NK-92 (cell line): ENCODE measurements around the gene ATAD3A.
A peak's percentile ranks its signal among the peaks of the same experiment; 100 is the strongest.
"Not testable (repeated sequence)": the region's sequence is repeated elsewhere in the genome, so short reads cannot be mapped to it uniquely, and the experiment has no call there.

Source experiments
- DNase-seq: peaks from one replicate; lab custom pipeline; 2025; ENCODE audit not compliant: unreplicated experiment; lab: John Stamatoyannopoulos, UW

ATAD3A gene

DNA sequence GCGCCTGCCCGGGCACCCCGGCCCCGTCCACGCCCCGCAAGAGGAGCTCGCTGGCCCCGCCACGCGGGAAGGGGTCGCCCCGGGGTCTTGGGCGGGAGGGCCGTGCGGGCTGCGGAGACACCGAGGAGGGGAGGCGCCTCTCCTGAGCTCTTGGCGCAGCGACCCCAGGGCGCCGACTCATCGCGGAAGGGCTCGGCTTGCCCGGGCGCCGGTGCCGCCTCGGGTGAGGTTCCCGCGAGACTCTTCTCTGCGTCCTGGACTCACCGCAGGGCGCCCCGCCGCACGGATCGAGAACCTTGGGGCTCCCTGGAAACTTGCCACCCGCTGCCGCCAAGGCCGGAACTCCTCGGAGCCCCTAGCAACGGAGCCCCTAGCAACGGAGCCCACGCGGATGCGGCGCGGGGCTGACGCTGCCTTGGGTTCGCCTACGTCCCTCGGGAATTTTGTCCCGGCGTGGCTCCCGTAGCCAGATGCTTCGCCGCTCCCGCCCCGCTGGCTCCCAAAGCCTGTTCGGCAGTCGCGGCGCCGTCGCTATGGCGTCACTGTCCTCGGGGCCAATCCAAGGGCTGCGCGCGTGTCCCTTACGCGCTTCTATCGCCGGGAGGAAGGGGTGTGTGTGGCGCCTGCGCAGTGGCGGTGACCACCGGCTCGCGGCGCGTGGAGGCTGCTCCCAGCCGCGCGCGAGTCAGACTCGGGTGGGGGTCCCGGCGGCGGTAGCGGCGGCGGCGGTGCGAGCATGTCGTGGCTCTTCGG, at the start of gene ATAD3A:
ATAD3A (plus strand) TSS at position 630 of the 753 bp plus-strand sequence; CDS start at position 737, 107 bp downstream.
- peak; percentile 61 for DNase-seq

DNA sequence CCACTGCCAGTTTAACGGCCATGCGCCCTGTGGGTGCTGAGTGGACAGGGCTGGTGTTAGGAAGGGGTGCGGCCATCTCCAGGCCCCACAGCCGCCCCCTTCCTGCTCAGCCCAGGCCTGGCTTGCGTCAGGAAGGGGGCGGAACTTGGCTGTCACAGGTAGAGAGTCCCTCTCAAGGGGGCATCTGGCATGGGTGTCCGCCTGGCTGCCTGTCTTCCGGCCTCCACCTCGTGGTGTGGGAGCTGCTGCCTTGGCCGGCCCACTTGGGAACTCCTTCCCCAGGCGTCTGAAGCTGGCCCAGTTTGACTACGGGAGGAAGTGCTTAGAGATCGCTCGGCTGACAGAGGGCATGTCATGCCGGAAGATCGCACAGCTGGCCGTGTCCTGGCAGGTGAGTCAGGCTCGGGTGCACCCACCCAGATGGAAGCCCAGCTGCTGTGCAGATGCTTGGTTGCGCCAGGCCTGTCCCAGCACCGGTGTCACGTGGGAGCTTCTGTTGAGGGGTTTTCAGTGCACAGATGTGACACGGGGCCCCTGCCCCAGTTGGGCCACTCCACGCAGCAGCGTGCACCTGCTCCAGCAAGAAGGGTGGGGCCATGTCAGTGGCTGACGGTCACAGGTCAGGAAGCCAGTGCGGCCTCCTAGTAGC, 49.5 kb upstream of the ATAD3A start:
- no peak for DNase-seq

DNA sequence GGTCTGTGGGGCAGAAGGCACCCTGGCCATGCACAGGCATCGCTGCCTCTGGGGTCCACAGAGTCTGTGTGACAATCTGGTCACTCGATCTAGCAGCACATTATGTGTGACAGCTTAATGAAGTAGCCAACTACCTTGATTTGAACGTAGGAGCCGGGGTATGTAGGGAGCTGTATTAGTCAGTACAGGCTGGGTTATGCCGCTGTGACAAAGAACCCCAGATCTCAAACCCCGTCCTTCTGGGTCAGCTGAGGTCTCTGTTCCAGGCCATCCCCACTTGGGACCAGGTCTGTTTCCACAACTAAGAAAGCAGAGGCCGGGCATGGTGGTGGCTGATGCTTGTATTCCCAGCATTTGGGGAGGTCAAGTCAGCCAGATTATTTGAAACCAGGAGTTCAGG, 48.6 kb upstream of the ATAD3A start:
- DNase-seq: no peak

DNA sequence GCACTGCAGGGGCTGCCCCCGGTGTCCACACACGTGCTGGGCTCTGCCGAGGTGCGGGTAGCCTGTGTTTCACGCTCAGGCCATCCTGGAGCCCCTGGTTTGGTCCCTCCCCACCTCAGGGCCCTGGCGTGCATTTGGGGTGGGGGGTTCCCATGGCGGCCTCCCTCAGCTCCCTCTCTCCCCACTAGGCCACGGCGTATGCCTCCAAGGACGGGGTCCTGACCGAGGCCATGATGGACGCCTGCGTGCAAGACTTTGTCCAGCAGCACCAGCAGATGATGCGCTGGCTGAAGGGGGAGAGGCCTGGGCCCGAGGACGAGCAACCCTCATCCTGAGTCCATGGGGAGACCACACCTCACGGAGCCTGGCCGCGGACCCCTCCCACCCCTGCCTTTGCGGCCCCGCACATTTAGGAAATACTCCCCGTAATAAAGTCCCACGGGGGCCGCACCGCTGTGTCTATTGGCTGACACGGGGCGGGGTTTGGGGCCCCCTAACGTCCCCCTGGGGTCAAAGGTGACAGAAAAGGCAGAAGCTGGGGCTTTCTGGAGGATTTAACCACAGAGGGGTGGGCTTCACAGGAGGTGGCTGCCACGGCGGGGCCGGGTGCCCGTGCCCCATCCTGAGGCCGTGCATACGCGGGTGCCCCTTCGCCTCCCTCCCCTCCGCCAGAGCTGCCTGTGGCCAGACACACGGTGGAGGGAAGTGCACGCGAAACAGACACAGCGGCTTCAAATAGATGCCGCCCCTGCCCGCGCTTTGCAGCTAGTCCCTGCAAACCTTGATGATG, 43.6 kb upstream of the ATAD3A start:
- not testable (repeated sequence) for DNase-seq

DNA sequence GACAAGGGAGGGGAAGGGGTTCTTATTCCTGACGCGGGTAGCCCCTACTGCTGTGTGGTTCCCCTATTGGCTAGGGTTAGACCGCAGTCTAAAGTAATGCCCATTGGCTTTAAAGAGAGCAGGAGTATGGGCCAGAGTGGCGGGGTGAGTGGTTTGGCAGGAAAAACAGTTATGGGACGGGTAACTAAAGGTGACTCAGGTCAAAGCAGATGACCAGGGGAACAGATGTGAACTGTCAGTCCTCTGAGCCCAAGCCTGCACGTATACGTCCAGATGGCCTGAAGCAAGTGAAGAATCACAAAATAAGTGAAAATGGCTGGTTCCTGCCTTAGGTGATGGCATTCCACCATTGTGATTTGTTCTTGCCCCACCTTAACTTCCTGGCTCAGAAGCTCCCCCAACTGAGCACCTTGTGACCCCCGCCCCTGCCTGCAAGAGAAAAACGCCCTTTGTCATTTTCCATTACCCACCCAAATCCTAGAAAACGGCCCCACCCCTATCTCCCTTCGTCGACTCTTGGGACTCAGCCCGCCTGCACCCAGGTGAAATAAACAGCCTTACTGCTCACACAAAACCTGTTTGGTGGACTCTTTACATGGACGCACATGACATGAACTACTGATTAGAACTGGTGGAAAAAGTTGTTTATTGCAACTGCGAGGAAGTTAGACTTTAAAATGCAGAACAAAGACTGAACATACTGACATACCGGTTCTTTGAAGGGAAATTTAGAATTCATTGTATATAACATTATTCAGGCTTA, 41.2 kb upstream of the ATAD3A start:
- no peak for DNase-seq

DNA sequence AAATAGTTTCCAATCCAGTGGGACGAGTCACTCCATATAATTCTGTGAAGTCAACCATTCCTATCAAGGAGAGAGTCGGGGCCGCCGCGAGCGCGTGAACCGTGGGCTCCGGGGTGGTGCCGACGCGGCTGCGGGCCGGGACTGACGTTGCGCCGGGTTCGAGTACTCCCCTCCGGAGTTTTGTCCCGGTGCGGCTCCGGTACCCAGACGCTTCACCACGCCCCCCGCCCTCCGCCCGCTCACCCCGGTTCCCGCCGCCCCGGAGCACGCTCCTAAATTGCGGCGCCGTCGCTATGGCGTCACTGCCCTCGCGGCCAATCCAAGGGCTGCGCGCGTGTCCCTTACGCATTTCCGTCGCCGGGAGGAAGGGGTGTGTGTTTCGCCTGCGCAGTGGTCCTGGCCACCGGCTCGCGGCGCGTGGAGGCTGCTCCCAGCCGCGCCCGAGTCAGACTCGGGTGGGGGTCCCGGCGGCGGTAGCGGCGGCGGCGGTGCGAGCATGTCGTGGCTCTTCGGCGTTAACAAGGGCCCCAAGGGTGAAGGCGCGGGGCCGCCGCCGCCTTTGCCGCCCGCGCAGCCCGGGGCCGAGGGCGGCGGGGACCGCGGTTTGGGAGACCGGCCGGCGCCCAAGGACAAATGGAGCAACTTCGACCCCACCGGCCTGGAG, 40.4 kb upstream of the ATAD3A start, which contains the start of gene ATAD3B:
ATAD3B (plus strand) TSS at position 377 of the 664 bp plus-strand sequence; CDS start at position 497, 120 bp downstream.
- DNase-seq: peak; percentile 49

DNA sequence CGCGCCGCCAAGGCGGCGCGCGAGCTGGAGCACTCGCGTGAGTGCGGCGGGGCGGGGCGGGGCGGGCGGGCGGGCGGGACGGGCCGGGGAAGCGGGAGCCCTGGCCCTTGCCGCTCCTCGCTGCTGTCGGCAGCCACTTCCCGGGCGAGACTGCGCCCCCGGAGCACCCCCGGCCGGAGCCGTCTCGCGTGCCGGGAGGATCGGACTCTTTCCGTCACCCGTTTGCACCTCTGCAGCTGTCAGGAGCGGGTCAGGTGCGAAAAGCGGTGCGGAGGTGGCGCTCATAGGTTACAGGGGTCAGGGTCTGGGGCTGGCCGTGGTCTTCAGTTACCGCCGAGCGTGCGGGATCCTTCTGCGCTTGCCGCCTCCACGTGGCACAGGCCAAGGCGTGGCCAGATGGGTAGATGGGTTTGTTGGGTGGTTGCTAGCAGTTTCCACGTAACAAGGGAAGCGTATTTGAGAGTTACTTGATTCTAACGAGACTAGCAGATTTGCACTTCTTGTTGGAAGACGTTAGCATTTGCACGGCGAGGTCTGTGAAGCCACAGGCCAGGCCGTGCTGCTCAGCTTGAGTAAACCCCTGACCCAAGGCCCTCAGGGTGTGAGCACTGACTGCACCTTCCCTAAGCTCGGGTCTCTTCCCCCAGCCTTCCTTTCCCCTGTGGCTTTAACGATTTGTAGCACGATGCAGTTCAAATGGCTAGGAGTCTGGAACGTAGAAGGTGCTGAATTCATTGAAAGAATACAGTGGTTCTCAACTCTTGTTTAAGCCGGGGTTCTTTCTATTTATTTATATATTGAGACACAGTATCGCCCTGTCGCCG, 39.7 kb upstream of the ATAD3A start:
- DNase-seq: not testable (repeated sequence)

DNA sequence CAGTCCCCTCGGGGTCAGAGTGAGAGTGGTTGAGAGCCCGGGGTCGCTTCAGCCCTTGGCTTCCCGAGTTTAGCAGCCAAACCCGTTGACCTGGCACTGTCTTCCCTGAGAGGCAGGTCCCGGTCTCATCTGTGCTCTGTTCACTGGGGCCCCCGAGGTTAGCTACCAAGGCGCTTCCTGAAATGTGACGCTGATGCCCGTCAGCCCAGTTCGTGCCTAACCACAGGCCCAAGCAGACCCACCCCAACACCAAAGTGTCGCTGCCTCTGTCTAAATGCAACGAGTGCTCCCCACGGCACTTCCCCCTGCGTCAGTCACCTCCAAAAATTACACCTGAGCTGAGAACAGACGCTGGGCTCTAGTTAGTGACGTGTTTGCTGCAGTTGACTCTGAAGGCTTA, 36.0 kb upstream of the ATAD3A start:
- not testable (repeated sequence) for DNase-seq

DNA sequence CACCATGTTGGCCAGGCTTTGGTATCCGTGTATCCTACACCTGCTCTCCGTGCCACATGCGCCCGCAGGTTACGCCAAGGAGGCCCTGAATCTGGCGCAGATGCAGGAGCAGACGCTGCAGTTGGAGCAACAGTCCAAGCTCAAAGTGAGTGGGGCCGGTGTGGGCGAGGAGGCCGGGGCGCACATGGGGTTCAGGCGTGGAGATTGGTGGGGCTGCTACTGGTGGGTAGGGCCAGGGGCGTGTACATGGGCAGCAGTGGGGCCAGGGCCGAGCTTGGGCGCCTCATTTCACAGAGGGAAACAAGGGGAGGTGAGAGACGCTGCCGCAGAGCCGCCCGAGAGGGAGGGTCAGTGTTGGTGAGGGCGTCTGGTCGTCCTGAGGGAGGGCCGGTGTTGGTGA, 34.8 kb upstream of the ATAD3A start:
- DNase-seq: no peak

DNA sequence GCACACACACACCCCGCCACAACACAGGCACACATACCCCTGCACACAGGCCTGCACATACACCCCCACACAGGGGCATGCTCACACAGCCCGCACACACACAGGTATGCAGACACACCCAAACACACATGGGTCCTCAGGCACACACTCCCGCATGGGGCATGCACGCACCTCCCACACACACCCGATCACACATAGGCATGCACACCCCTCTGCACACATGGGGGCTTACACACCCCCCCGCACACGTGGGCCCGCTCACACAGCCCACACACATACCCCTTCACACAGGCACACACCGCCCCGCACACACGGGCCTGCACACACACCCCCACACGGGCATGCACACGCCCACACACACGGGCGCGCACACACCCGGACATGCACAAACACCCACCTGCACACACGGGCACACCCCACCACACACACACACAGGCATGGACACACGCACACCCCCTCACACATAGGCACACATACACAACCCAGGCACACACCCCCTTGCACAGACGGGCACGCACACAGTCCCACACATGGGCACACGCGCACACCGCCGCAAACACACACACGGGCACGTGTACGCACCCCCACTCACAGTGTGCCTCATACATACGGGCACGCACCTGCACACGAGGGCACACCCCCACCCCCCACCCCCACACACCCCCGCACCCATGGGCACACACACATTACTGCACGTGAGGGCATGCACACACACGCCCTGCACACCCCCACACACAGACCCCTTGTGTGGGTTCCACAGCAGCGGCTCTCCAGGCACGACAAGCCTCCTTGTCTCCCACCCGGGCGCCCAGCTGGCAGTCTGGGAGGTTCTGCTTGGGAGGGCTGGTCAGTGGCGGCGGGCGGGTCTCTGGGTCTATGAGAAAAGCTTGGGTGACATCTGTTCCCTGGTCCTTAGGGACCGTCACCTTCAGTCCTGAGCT, 32.1 kb upstream of the ATAD3A start:
- DNase-seq: no peak

DNA sequence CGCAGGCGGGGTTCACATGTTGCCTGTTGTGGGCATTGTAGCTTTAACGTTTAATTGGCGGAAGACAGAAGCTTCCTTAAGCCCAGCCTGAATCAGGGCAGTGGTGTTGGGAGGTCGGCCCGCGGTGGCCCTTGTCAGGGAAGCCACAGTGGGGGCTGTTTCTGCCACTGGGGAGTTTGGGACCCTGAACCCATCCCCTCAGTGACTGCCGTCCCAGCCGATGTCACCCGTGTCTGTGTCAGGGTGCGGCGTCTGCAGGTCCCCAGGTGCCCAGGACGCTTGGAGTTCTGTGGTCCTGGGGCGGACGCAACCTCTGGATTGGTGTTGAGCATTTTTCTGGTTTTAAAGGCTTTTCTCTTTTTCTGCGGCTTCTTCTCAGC, 31.5 kb upstream of the ATAD3A start:
- DNase-seq: not testable (repeated sequence)

DNA sequence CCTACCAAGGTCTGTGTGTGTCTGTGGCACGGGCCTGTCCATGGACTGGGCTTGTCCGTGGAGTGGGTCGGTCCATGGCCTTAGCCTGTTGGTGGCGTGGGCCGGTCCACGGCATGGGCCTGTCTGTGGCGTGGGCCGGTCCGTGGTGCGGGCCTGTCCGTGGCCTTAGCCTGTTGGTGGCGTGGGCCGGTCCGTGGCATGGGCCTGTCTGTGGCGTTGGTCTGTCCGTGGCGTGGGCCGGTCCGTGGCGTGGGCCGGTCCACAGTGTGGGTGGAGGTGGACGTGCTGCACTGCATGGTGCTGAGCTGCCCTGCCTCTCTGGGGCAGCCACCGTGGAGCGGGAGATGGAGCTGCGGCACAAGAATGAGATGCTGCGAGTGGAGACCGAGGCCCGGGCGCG, 30.2 kb upstream of the ATAD3A start:
- not testable (repeated sequence) for DNase-seq

DNA sequence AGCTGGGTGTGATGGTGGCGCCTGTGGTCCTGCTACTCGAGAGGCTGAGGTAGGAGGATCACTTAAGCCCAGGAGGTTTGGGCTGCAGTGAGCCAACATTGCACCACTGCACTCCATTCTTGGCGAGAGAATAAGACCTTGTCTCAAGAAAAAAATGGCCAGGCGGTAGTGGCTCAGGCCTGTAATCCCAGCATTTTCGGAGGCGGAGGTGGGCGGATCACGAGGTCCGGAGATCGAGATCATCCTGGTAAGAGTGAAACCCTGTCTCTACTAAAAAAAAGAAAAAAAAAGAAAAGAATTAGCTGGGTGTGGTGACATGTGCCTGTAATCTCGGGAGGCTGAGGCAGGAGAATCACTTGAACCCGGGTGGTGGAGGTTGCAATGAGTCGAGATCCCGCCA, 29.1 kb upstream of the ATAD3A start:
- no peak for DNase-seq

DNA sequence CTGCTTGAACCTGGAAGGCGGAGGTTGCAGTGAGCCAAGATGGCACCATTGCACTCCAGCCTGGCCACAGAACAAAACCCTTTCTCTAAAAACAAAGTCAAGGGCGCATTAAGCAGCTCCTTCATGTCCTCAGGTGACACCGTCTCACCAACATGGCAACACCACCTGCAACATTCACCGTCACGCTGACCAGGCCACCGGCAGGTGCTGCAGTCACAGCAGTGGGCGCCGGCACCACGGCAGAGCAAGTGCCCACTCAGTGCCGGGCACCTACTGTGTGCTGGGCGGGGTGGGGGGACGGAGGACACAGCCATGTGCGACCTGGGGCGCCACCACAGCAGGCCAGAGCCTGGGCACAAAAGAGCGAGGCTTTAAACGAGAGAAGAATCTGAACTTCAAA, 28.2 kb upstream of the ATAD3A start:
- no peak for DNase-seq

DNA sequence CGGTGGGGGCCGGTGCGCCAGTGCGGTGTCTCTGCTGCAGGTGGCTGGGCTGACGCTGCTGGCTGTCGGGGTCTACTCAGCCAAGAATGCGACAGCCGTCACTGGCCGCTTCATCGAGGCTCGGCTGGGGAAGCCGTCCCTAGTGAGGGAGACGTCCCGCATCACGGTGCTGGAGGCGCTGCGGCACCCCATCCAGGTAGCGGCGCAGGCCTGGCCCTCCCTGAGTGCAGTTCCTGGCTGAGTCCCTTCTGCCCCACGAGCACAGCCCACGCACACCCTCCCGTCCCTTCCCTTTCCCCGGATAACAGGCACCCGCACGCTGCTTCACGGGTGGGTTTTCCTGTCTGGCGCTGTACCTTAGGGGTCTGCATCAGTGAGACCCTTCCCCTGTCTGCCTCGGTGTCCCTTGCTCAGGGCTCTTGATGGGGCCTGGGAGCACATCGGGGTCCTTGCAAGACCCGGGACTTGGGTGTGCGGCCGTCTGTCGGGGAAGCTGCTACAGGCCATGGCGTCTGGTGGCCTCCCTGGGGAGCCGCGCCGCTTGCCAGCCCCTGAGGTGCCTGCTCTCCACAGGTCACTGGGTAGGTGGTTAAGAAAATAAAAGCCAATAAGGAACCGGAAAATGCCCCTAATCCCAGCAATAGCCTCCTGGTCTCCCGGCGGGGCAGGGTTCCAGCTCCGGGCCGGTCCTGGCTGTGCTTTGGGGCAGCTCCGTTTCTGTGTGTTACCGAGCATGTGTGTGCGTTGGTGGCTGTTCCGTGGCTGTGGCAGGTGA, 26.8 kb upstream of the ATAD3A start:
- not testable (repeated sequence) for DNase-seq

DNA sequence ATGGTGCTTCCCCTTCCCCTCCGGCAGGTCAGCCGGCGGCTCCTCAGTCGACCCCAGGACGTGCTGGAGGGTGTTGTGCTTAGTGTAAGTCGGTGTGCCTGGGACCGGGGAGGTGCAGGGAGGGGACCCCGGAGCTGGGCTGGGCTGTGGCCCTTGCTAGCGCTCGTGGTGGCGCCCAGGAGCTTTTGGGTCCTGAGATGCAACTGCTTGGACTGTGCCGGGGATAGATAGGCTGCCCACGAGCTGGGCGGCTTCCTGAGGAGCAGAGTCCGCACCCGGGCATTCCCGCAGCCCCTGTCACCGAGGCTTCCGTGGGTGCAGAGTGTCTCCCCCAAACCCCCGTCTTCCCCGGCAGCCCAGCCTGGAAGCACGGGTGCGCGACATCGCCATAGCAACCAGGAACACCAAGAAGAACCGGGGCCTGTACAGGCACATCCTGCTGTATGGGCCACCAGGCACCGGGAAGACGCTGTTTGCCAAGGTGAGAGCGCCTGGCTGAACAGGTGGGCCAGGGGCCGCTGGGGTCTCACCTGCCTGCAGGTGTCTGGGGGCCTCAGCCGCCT, 26.1 kb upstream of the ATAD3A start:
- not testable (repeated sequence) for DNase-seq

DNA sequence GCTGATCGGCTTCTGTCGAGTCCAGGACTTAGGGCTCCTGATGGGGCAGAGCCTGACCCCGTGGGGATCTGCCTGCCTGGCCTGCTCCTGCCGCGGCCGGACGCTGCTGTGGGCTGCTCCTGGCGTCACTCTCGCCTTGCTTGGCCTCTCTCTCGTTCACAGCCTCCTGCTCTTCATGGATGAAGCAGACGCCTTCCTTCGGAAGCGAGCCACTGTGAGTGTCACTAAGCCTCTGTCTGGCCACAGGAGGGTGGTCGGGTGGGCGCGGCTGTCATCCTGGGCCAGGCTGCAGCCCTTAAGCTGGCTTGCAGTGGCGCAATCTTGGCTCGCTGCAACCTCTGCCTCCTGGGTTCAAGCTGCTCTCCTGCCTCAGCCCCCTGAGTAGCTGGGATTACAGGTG, 24.3 kb upstream of the ATAD3A start:
- no peak for DNase-seq
